Tibial nerve (tissue), 4 donors: ENCODE data around the gene EXOC3L2.

Experiments
- EP300 ChIP-seq, 2 donors: sonication (generic); formaldehyde crosslinking; IDR thresholded peaks; one replicate each; pipeline ENCODE4 v1.6.1; 2017; ENCODE audit warnings: antibody characterized with exemption in 2 of 2, mild to moderate bottlenecking in 1 of 2
- POLR2A ChIP-seq, 2 donors: fragments of 450-650 bp; IDR thresholded peaks; one replicate each; pipeline ENCODE4 v1.6.1; 2017; ENCODE audit warnings: antibody characterized with exemption in 2 of 2, mild to moderate bottlenecking in 2 of 2, moderate library complexity in 2 of 2
- TF ChIP-seq, protein P1 (sequence below), 5 experiments: fragments of 200-600 bp in 3 of 5; fragments of 450-650 bp in 2 of 5; sonication (generic) in 3 of 5; IDR thresholded peaks; one replicate each; pipeline ENCODE4 v1.5.1; 2016 to 2019; ENCODE audit warnings: antibody characterized with exemption in 5 of 5, mild to moderate bottlenecking in 3 of 5, moderate library complexity in 2 of 5

DNA sequence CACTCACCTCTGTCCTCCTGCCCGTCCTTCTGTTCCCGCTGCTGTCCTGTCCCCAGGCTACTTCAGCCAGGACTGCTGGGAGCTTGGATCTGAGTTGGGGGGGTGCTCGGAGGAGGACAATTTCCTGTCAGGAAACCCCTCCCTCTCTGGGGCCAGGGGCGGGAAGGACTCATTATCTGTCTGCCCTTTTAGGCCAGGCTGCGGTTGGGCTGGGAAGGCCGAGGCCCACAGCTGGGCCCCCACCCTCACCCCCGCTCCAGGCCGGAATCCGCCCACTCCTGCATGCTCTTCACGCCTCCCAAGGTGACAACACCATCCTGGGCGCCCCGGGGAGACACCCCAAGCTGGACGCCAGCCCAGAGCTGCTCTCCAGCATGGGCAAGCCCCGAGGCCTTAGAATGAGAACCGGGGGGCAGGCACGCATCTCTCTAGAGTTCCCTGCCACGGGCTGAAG lies at the start of gene EXOC3L2:
- TF ChIP-seq, protein P1, sequence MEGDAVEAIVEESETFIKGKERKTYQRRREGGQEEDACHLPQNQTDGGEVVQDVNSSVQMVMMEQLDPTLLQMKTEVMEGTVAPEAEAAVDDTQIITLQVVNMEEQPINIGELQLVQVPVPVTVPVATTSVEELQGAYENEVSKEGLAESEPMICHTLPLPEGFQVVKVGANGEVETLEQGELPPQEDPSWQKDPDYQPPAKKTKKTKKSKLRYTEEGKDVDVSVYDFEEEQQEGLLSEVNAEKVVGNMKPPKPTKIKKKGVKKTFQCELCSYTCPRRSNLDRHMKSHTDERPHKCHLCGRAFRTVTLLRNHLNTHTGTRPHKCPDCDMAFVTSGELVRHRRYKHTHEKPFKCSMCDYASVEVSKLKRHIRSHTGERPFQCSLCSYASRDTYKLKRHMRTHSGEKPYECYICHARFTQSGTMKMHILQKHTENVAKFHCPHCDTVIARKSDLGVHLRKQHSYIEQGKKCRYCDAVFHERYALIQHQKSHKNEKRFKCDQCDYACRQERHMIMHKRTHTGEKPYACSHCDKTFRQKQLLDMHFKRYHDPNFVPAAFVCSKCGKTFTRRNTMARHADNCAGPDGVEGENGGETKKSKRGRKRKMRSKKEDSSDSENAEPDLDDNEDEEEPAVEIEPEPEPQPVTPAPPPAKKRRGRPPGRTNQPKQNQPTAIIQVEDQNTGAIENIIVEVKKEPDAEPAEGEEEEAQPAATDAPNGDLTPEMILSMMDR (IDR thresholded peaks at IDR 0.05): no peak
- TF ChIP-seq POLR2A (IDR thresholded peaks at IDR 0.05) (no peak), EP300 (IDR thresholded peaks at IDR 0.05) (no peak)
